ENCODE measurements around the gene ENKUR. TPM values are rescaled to one million over a fixed set of nuclear protein-coding genes. Genes with fewer than 3 reads are reported as not detected.

ENKUR gene, protein sequence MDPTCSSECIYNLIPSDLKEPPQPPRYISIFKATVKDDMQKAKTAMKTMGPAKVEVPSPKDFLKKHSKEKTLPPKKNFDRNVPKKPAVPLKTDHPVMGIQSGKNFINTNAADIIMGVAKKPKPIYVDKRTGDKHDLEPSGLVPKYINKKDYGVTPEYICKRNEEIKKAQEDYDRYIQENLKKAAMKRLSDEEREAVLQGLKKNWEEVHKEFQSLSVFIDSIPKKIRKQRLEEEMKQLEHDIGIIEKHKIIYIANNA
- not detected for polyA plus RNA-seq (2012; ENCODE audit: insufficient read depth, insufficient read length)

GRCh38 chr10:25015828-25016375 is at the start of gene ENKUR:
Gene ENKUR (minus strand): TSS chr10:25016158. CDS start chr10:25015936, 222 bp downstream.
- peak within 1 kb of the TSS; percentile 74 for H3K4me3 ChIP-seq (ENCODE audit: low read length)
- peak; percentile 93 for DNase-seq (ENCODE audit: low read depth, low spot score)

DNA sequence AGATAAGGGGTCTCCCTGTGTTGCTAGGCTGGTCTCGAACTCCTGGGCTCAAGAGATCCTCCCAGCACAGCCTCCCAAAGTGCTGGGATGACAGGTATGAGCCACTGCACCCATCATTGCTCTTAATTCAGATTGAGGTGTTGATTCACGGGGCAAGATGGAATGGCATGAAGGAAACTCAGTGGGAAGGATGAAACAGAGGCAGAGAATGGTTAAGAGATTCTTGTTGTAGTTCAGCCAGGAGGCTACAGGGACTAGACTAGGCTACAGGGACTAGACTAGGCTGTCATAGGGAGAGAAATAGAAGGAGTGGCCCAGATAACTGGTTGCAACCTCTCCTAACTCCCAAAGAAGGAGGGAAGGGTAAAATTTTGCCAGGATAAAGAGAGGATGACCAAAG is 48.4 kb upstream of the ENKUR start:
- no peak overlapping the region for H3K4me3 ChIP-seq (ENCODE audit: low read length)
- no peak for DNase-seq (ENCODE audit: low read depth, low spot score)

GRCh38 chr10:25063644-25064043 is 47.7 kb upstream of the ENKUR start:
- no peak overlapping the region for H3K4me3 ChIP-seq (ENCODE audit: low read length)
- DNase-seq (ENCODE audit: low read depth, low spot score), result no peak

DNA sequence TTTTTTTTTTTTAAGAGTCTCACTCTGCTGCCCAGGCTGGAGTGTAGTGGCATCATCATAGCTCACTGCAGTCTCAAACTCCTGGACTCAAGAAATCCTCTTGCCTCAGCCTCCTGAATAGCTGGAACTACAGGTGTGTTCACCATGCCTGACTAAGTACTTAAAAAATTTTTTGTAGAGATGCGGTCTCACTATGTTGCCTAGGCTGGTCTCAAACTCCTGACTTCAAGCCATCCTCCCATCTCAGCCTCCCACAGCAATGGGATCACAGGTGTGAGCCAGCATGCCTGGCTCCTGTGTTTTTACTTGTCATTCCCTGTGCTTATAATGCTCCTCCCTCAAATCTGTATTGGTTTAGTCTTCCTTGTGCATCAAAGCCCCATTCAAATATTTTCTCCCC is 47.2 kb upstream of the ENKUR start:
- no peak for DNase-seq (ENCODE audit: low read depth, low spot score)
- no peak overlapping the region for H3K4me3 ChIP-seq (ENCODE audit: low read length)

DNA sequence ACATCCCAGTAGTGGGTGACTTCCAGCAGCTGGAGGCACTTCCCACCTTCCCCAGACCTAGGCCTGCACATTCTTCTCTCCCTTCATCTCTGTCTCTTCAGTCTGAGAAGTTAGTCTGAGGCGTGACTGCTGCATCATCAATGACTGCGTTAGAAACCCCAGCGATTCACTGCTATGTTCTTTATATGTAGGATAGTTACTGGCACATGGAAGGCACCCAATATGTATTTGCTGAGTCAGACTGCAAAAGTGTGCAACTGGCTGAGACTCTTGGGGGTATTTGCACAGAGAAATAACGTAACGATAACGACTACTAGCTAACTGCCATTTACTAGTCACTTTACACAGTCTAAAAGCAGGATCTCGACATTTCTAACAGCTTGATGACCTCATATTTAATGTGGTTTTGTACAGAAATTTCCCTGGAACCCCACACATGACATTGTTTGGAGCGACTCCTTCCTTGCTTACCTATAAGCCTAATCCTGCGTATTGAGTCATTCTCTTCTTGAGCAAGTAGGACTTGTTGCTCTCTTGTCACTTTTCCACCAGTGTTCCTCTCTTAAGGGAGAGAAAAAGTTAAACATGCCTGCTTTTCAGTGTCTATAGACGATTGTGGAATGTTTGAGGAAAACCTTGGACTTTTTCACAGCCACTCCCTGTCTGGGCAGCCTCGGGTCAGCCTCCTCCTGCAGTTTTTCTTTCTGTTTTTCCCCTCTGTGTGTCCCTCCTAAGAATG is 45.9 kb upstream of the ENKUR start:
- no peak overlapping the region for H3K4me3 ChIP-seq (ENCODE audit: low read length)

GRCh38 chr10:25061125-25061524 is 45.2 kb upstream of the ENKUR start:
- no peak overlapping the region for H3K4me3 ChIP-seq (ENCODE audit: low read length)
- no peak for DNase-seq (ENCODE audit: low read depth, low spot score)

More for the DNA sequence above, 45.9 kb upstream of the ENKUR start:
- no peak for DNase-seq (ENCODE audit: low read depth, low spot score)

DNA sequence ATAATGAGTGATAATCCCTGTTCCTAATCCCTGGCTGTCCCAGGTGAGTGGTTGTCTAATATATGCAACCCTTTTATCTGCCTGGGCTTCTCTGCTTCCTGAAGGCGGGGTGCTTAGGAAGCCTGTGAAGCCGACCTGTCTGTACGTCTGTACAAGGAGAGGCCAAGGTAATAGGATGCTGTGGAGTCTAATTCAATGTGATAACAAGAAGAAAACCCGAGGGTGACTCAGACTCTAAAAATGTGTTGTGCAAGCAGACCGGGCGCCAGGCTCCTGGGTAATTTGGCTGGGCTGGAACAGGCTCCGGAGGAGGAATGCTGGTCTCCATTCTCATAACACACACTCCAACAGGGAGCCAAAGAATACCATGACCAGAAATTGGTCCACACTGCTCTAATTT is 44.0 kb upstream of the ENKUR start:
- H3K4me3 ChIP-seq (ENCODE audit: low read length), result no peak overlapping the region
- DNase-seq (ENCODE audit: low read depth, low spot score), result no peak

DNA sequence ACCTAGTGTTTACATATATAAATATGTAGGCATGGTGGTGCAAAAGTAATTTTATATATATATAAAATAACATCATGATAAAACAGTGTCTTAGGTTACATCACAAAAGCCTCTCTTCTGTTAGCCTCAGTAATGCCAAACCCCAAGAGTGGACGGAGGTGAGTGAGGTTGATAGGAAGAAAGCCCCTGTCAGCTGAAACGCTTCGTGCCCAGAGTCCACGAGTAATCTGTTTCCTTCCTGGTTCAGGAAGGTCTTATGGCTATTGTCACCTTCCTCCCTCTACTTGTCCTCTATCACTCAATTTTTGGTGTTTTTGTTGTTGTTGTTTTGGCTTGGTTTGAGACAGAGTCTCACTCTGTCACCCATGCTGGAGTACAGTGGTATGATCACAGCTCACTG is 41.9 kb upstream of the ENKUR start:
- H3K4me3 ChIP-seq (ENCODE audit: low read length), result no peak overlapping the region
- no peak for DNase-seq (ENCODE audit: low read depth, low spot score)

GRCh38 chr10:25056726-25057125 is 40.8 kb upstream of the ENKUR start:
- no peak overlapping the region for H3K4me3 ChIP-seq (ENCODE audit: low read length)
- no peak for DNase-seq (ENCODE audit: low read depth, low spot score)

GRCh38 chr10:25052012-25052411 is 36.1 kb upstream of the ENKUR start:
- no peak for DNase-seq (ENCODE audit: low read depth, low spot score)
- no peak overlapping the region for H3K4me3 ChIP-seq (ENCODE audit: low read length)

DNA sequence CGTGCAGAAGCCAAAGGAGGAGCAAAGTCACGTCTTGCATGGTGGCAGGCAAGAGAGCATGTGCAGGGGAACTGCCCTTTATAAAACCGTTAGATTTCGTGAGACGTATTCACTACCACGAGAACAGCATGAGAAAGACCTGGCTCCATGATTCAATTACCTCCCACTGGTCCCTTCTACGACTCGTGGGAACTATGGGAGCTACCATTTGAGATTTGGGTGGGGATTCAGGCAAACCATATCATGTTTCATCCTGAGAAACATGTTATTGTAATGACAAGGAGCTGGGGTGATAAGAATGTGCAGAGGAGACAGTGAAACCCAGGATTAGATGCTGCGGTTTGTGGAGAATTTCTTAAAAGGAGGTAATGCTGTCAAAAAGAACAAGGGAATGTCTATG is 34.4 kb upstream of the ENKUR start:
- no peak for DNase-seq (ENCODE audit: low read depth, low spot score)

GRCh38 chr10:25049966-25050365 is 34.0 kb upstream of the ENKUR start:
- H3K4me3 ChIP-seq (ENCODE audit: low read length), result no peak overlapping the region

More for the DNA sequence above, 34.4 kb upstream of the ENKUR start:
- no peak overlapping the region for H3K4me3 ChIP-seq (ENCODE audit: low read length)

DNA sequence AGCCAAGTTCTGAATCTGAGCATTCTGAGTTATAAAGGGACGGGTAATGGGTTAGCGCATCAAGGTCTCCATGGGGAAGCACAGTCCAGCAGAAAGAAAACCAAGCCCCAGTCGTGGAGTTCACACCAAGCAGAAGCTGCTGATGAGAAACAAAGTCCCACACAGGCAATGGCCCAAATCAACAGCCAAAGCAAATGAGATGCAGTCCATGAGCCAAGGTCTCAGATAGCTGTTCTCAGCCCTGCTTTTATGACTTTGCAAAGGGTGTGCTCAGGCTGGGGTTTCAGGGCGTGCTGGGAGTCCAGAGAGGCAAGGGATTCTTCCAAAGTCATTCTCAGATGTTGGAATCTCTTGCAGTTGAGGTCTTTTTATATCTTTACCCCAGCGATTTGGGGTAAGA is 32.5 kb upstream of the ENKUR start:
- no peak for DNase-seq (ENCODE audit: low read depth, low spot score)
- no peak overlapping the region for H3K4me3 ChIP-seq (ENCODE audit: low read length)

More at GRCh38 chr10:25049966-25050365, 34.0 kb upstream of the ENKUR start:
- no peak for DNase-seq (ENCODE audit: low read depth, low spot score)

- no peak overlapping the region for H3K4me3 ChIP-seq (ENCODE audit: low read length)
- DNase-seq (ENCODE audit: low read depth, low spot score), result no peak
Measured at GRCh38 chr10:25047591-25048301, 31.8 kb upstream of the ENKUR start.

DNA sequence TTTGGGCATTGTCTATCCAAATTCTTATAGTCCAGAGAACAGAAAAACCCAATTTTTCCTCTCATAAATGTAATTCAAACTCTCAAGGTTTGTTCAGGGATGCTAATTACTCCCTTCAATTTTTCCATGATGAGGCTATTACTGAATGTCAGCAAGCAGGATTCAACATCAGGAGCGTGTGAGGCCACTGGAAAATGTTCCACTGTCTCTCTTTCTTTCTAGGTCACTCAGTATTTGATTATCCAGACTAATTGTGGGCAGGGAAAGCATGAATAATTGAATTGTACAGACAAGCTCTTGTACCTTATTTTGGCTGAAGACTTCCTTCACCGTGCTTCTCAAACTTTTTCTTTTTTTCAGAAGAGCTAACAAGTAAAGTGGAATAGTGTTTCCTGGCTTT is 31.1 kb upstream of the ENKUR start:
- no peak overlapping the region for H3K4me3 ChIP-seq (ENCODE audit: low read length)
- no peak for DNase-seq (ENCODE audit: low read depth, low spot score)

DNA sequence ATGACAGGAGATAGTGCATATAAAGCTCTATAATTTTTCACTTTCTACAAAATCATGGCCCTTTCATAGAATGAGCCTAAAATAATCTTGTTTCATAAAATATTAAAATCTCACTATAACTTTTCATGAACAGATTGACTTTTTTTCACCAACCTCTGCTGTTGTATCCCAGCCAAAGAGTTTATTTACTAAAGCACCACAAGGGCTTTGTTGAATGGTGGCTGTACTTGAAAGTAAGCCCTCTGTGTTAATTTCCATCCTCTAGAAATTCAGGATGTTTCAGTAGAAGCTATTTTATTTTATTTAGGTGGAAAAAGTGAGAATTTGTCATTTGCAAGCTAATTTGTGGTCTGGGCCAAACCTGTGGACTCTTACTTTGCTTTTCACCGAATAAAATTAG is 30.7 kb upstream of the ENKUR start:
- DNase-seq (ENCODE audit: low read depth, low spot score), result no peak
- H3K4me3 ChIP-seq (ENCODE audit: low read length), result no peak overlapping the region

- no peak overlapping the region for H3K4me3 ChIP-seq (ENCODE audit: low read length)
- DNase-seq (ENCODE audit: low read depth, low spot score), result no peak
Measured at GRCh38 chr10:25039531-25039930, 23.6 kb upstream of the ENKUR start.

- no peak for DNase-seq (ENCODE audit: low read depth, low spot score)
Measured at GRCh38 chr10:25038325-25038724, 22.4 kb upstream of the ENKUR start.

GRCh38 chr10:25036381-25036780 is 20.4 kb upstream of the ENKUR start:
- H3K4me3 ChIP-seq (ENCODE audit: low read length), result no peak overlapping the region
- no peak for DNase-seq (ENCODE audit: low read depth, low spot score)

More at GRCh38 chr10:25038325-25038724, 22.4 kb upstream of the ENKUR start:
- H3K4me3 ChIP-seq (ENCODE audit: low read length), result no peak overlapping the region

- H3K4me3 ChIP-seq (ENCODE audit: low read length), result no peak overlapping the region
- DNase-seq (ENCODE audit: low read depth, low spot score), result no peak
Measured at GRCh38 chr10:25029519-25029918, 13.6 kb upstream of the ENKUR start.

Data from Jurkat, Clone E6-1 (cell line).